Right lobe of liver (tissue), 4 donors: Measurements from ENCODE around the gene DNM3.

Source experiments
- CTCF ChIP-seq, 4 donors: fragments of 200-600 bp in 3 of 4; fragments of 450-650 bp in 1 of 4; IDR thresholded peaks; one replicate each; pipeline versions ENCODE4 v1.5.1 to v1.8.0; 2016 to 2022; ENCODE audit warnings: antibody characterized with exemption in 4 of 4, mild to moderate bottlenecking in 2 of 4
- POLR2A ChIP-seq: fragments of 450-650 bp; IDR thresholded peaks from one replicate; pipeline ENCODE4 v1.6.1; 2017; ENCODE audit warnings: antibody characterized with exemption, mild to moderate bottlenecking
- donor health status: DM: no; HTN: no; CAD: no.
- donor health status: DM: no; HTN: no; CAD: no.
- donor health status: DM: no; HTN: yes; CAD: no.

GRCh38 chr1:172208635-172209034 is 367.3 kb downstream of the DNM3 start:
- TF ChIP-seq CTCF (IDR thresholded peaks at IDR 0.05) (no peak), POLR2A (no peak)
